ENCODE results near the gene CCNE1. TPM values are rescaled to one million over a fixed set of nuclear protein-coding genes. Genes with fewer than 3 reads are reported as not detected.

CCNE1 gene
- total RNA-seq, 4 donors from 2014 or later, result 2.9 to 7.3 (median 4.5) TPM

- H3K4me3 ChIP-seq, result no peak overlapping the region
- no peaks in the 10 kb centered on the region for H3K9me3 ChIP-seq
- DNase-seq (no peak), ATAC-seq (no peak)
- no peak overlapping the region for H3K27ac ChIP-seq
- no peak for TF ChIP-seq POLR2A (IDR thresholded peaks at IDR 0.05)
- TF ChIP-seq CTCF (IDR thresholded peaks at IDR 0.05 in 4 of 5, conservative IDR thresholded peaks at IDR 0.05 in 1 of 5), result no peak
- H3K4me1 ChIP-seq, result no peaks in the 10 kb centered on the region
- H3K36me3 ChIP-seq, result no peaks in the 10 kb centered on the region
- intact Hi-C loops (cut with DNase I; ENCODE audit: low total_unique reads) (no loop called here), in situ Hi-C loops (cut with MboI; ENCODE audit: low sequenced_read_pairs in 4 of 4) (no loop called here)
- H3K27me3 ChIP-seq, result peaks cover 3 to 10% (median 9%) of the 10 kb centered on the region in 3 donors
These were observed 26.2 kb downstream of the CCNE1 start for GRCh38 chr19:29837996-29838395.

- H3K36me3 ChIP-seq, result no peaks in the 10 kb centered on the region
- intact Hi-C loops (cut with DNase I; ENCODE audit: low total_unique reads), result no loop called here
- ATAC-seq (no peak), DNase-seq (no peak)
- TF ChIP-seq POLR2A (IDR thresholded peaks at IDR 0.05) (no peak), CTCF (IDR thresholded peaks at IDR 0.05 in 4 of 5, conservative IDR thresholded peaks at IDR 0.05 in 1 of 5) (no peak)
- H3K4me1 ChIP-seq, result peaks cover 5 to 9% of the 10 kb centered on the region in 2 donors
- in situ Hi-C loops (cut with MboI; ENCODE audit: low sequenced_read_pairs in 4 of 4), result no loop called here
- H3K27ac ChIP-seq, result no peak overlapping the region
- no peak overlapping the region for H3K4me3 ChIP-seq
- peaks cover 3 to 10% (median 9%) of the 10 kb centered on the region in 3 donors for H3K27me3 ChIP-seq
- H3K9me3 ChIP-seq, result no peaks in the 10 kb centered on the region
These were observed 28.5 kb downstream of the CCNE1 start for GRCh38 chr19:29840066-29840950.

GRCh38 chr19:29841209-29841558 is 29.4 kb downstream of the CCNE1 start:
- Histone ChIP-seq H3K27me3 (peaks cover 3 to 10% (median 9%) of the 10 kb centered on the region in 3 donors), H3K27ac (no peak overlapping the region), H3K36me3 (no peaks in the 10 kb centered on the region), H3K9me3 (no peaks in the 10 kb centered on the region), H3K4me1 (peaks cover 12 to 15% of the 10 kb centered on the region in 2 donors), H3K4me3 (no peak overlapping the region)
- intact Hi-C loops (cut with DNase I; ENCODE audit: low total_unique reads), result no loop called here
- DNase-seq, result no peak
- in situ Hi-C loops (cut with MboI; ENCODE audit: low sequenced_read_pairs in 4 of 4), result no loop called here
- no peak for ATAC-seq
- no peak for TF ChIP-seq POLR2A (IDR thresholded peaks at IDR 0.05)
- no peak for TF ChIP-seq CTCF (IDR thresholded peaks at IDR 0.05 in 4 of 5, conservative IDR thresholded peaks at IDR 0.05 in 1 of 5)

GRCh38 chr19:29841559-29842367 is 30.0 kb downstream of the CCNE1 start:
- Histone ChIP-seq H3K36me3 (no peaks in the 10 kb centered on the region), H3K9me3 (no peaks in the 10 kb centered on the region), H3K27me3 (peaks cover 3 to 10% (median 9%) of the 10 kb centered on the region in 3 donors), H3K4me3 (no peak overlapping the region), H3K27ac (no peak overlapping the region), H3K4me1 (peaks cover 12 to 15% of the 10 kb centered on the region in 2 donors)
- ATAC-seq (no peak), DNase-seq (no peak)
- TF ChIP-seq POLR2A (IDR thresholded peaks at IDR 0.05), result no peak
- TF ChIP-seq CTCF (IDR thresholded peaks at IDR 0.05 in 4 of 5, conservative IDR thresholded peaks at IDR 0.05 in 1 of 5), result no peak
- intact Hi-C loops (cut with DNase I; ENCODE audit: low total_unique reads) (no loop called here), in situ Hi-C loops (cut with MboI; ENCODE audit: low sequenced_read_pairs in 4 of 4) (no loop called here)
